AG04450 (cell line): ENCODE results near the gene IMP4. TPM values are rescaled to one million over a fixed set of nuclear protein-coding genes. Genes with fewer than 3 reads are reported as not detected.
A peak's percentile ranks its signal among the peaks of the same experiment; 100 is the strongest.

Experiments
- CTCF ChIA-PET: fragments of 300-600, 350-600 bp; formaldehyde crosslinking; extraction: SDS; loops from one replicate; lab custom pipeline; 2022; ENCODE audit warnings: antibody characterized with exemption, inconsistent platforms; lab: Charles Lee
- POLR2A ChIA-PET: fragments of 350-600 bp; formaldehyde crosslinking; extraction: SDS; loops from one replicate; lab custom pipeline; 2021; ENCODE audit warnings: antibody characterized with exemption, inconsistent platforms; lab: Yijun Ruan, JAX
- DNase-seq: peaks from one replicate; pipeline ENCODE4 v3.0.0-alpha.2; 2011; ENCODE audit warnings: low read depth, low spot score
- H3K27ac ChIP-seq: one replicate; pipeline ENCODE4 v1.5.1; 2012; ENCODE audit warnings: low read depth, low read length, control low read depth
- H3K27me3 ChIP-seq: one replicate; pipeline ENCODE4 v1.6.0; 2012; ENCODE audit warnings: low read length; ENCODE audit not compliant: control insufficient read depth, insufficient read depth
- H3K4me3 ChIP-seq: 2 replicates; pipeline ENCODE4 v1.5.1; 2011; ENCODE audit warnings: mild to moderate bottlenecking, low read depth, low read length, control low read depth
- H3K9me3 ChIP-seq: 2 replicates; pipeline ENCODE4 v1.5.1; 2012; ENCODE audit warnings: low read length; ENCODE audit not compliant: control insufficient read depth, insufficient read depth
- polyA plus RNA-seq: library from polyadenylated mRNA; depleted of rRNA; stranded (reverse); fragments of >200 nt; gene quantifications from 2 replicates; pipeline ENCODE4 v1.2.3, GENCODE V29; 2011
- TF ChIP-seq, protein P1 (sequence below): IDR thresholded peaks from 2 replicates; pipeline ENCODE4 v1.5.1; 2011; ENCODE audit warnings: low read depth, low read length, control low read depth, inconsistent platforms

Gene IMP4
- polyA plus RNA-seq, 1 experiment = 51.0 TPM

DNA sequence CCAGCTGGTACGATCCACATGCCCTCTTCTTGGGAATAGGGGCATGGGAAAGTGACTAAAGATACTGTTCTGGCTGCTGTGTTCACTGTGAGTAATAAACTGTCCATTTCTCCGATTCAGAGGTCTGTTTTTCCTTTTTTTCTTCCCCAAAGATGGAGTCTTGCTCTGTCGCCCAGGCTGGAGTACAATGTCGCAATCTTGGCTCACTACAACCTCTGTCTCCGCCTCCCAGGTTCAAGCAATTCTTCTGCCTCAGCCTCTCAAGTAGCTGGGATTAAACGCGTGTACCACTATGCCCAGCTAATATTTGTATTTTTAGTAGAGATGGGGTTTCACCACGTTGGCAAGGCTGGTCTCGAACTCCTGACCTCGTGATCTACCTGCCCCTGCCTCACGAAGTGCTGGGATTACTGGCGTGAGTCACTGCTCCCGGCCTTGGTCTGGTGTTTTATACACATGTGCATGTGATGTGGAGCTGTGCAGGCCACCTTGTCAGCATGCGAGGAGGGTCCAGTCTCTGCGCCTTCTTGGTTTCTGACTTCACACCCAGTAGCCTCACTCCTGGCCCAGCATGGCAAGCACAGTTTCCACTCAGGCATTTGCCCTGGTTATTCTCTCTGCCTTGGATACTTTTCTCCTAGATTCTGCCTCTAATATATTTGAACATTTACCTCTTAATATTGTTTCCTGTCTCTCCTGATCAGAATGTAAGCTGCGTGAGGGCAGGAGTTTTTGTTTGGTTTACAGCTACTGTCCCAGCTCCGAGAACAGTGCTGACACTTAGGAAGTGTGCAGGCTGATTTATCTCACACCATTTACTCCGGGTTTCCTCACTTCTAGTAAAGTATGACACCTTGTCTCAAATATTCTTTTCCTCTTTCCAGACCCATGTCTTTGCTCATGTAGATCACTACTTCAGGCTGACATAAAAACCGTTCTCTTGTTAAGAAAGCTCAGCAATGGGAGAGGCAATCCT lies 32.9 kb downstream of the IMP4 start:
- no peaks in the 10 kb centered on the region for H3K27me3 ChIP-seq
- ChIA-PET CTCF (no interaction called here), POLR2A (no interaction called here)
- no peak for DNase-seq
- H3K9me3 ChIP-seq = no peaks in the 10 kb centered on the region; the same call in 1 of the 2 replicates
- no peak overlapping the region for H3K4me3 ChIP-seq
- TF ChIP-seq, protein P1, sequence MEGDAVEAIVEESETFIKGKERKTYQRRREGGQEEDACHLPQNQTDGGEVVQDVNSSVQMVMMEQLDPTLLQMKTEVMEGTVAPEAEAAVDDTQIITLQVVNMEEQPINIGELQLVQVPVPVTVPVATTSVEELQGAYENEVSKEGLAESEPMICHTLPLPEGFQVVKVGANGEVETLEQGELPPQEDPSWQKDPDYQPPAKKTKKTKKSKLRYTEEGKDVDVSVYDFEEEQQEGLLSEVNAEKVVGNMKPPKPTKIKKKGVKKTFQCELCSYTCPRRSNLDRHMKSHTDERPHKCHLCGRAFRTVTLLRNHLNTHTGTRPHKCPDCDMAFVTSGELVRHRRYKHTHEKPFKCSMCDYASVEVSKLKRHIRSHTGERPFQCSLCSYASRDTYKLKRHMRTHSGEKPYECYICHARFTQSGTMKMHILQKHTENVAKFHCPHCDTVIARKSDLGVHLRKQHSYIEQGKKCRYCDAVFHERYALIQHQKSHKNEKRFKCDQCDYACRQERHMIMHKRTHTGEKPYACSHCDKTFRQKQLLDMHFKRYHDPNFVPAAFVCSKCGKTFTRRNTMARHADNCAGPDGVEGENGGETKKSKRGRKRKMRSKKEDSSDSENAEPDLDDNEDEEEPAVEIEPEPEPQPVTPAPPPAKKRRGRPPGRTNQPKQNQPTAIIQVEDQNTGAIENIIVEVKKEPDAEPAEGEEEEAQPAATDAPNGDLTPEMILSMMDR = no peak
- H3K27ac ChIP-seq = no peak overlapping the region

DNA sequence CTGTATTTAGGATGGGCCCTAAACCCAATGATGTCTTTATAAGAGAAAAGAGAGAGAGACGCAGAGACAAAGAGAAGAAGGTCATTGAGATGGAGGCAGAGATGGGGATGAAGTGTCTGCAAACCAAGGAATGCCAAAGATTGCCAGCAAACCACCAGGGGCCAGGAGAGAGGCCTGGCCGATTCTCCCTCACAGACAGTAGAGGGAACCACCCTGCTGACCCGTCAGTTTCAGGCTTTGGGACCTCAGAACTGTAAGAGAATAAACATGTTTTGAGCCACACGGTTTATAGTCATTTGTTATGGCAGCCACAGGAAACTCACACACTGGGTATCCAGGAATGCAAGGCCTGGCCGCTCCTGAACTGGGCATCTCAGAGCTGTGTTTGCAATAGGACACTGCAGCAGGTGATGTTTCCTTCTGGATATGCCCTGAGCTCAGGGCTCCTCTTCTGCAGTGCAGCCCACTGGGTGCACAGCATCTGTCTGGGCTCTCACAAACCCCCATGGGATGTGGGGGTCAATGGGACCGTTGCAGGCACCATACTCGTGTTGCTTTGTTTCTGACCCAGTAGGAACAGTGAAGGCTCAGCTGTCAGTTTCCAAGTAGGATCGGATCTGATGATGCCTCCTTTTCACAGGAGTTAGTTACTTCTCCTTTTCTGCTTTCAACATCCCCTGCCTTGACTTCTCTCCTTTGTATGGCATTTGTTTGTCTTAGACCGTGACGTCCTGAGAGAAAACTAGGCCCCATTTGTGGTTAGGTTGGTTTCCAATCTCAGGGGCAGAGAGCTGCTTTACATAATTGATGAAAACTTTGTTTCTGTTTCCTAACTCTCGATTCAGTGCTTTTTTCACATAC lies 34.0 kb downstream of the IMP4 start:
- DNase-seq = no peak
- CTCF ChIA-PET = interaction anchor here (1.0 to 2.7 kb wide), 2 partner anchors 15 to 21 kb away, joined by 3 to 11 read pairs; partner anchors contain the start of gene PTPN18
- no peak overlapping the region for H3K4me3 ChIP-seq
- H3K27ac ChIP-seq = no peak overlapping the region
- POLR2A ChIA-PET = interaction anchor here (1.2 kb wide), 1 partner anchor 21 kb away, joined by 3 read pairs; the partner anchor contains the start of gene PTPN18
- H3K27me3 ChIP-seq = no peaks in the 10 kb centered on the region
- no peaks in the 10 kb centered on the region; the same call in 1 of the 2 replicates for H3K9me3 ChIP-seq
- TF ChIP-seq, protein P1 = peak; percentile 3; the same call in 1 of the 2 replicates

DNA sequence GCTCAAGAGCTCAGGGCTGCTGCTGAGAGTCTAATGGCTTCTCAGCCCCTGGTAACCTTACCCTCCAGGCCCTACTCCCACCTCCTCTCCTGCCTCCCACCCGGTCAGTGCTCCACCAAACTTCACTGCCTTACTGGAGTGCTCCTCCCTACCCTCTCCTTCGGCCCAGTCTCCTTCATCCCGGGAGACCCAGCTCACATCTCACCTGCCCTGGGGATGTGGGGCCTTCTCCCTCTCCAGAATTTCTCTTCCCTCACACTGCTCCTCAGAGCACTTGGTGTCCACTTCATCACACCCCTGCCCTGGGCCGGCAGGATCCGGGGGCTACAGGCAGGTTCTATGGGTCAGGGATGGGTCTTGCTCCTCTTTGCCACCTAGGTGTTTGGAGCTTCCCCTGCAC lies 34.8 kb downstream of the IMP4 start:
- POLR2A ChIA-PET = interaction anchor here (1.2 kb wide), 1 partner anchor 22 kb away, joined by 3 read pairs; the partner anchor contains the start of gene PTPN18
- Histone ChIP-seq H3K4me3 (no peak overlapping the region), H3K27ac (no peak overlapping the region), H3K27me3 (no peaks in the 10 kb centered on the region), H3K9me3 (no peaks in the 10 kb centered on the region; the same call in 1 of the 2 replicates)
- CTCF ChIA-PET = interaction anchor here (2.7 kb wide), 1 partner anchor 21 kb away, joined by 11 read pairs; the partner anchor contains the start of gene PTPN18
- no peak for DNase-seq
- TF ChIP-seq, protein P1 = no peak

DNA sequence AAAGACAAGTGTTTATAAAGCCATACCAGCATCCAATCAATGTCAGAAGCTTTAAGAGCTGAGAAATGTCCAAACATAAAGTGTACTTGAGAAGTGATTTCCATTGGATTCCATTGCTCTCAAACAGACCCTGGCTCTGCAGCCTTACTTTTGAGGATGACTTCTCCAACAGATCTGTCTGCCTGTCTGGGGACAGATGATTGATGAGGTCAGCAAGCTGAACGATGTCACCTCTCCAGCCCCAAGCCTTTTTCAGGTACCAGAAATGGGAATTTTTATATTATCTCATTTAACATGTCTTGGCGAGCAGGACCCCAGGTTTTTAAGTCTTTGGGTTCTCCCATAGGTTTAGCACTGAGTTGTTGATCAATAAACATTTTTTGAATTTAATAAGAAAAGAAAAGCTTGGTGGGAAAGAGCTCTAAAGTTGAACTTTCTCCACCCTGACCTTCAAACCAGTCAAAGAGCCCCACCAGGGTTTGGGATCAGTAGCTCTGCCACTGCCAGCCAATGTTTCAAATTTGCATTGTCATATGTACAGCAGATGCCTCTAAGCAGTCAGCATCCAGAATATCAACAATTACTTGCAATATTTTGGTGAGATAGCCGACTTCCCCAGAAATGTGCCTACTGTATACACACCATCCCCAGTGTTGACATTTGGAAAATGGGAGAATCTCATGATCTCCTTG lies 35.7 kb downstream of the IMP4 start:
- H3K4me3 ChIP-seq = no peak overlapping the region
- DNase-seq = no peak
- TF ChIP-seq, protein P1 = no peak
- no peaks in the 10 kb centered on the region for H3K27me3 ChIP-seq
- no peaks in the 10 kb centered on the region for H3K9me3 ChIP-seq
- ChIA-PET POLR2A (no interaction called here), CTCF (interaction anchor here (1.0 to 2.7 kb wide), 2 partner anchors 12 to 22 kb away, joined by 3 to 11 read pairs; partner anchors contain the start of gene PTPN18)
- H3K27ac ChIP-seq = no peak overlapping the region
